ENCODE results near the gene ABCC11. TPM values are rescaled to one million over a fixed set of nuclear protein-coding genes. Genes with fewer than 3 reads are reported as not detected.

ABCC11 gene
- total and polyA plus RNA-seq, 2 of the 13 experiments (the other 11 are each of a cell fraction or from before 2014, with no cell fraction given) = 1.0 to 1.4 TPM

- TF ChIP-seq PATZ1 (CRISPR knock-in tag; IDR thresholded peaks at IDR 0.05) = peak; percentile 95
- peak; percentile 92 to 99 for TF ChIP-seq ATF4 (CRISPR knock-in tag; IDR thresholded peaks at IDR 0.05)
- peak; percentile 74; the same call in 1 of the 2 replicates for TF ChIP-seq ZNF225 (CRISPR knock-in tag; IDR thresholded peaks at IDR 0.05)
- TF ChIP-seq ELF4 (CRISPR knock-in tag; IDR thresholded peaks at IDR 0.05; ENCODE audit: borderline replicate concordance) = no peak
- TF ChIP-seq KLF6 (CRISPR knock-in tag; IDR thresholded peaks at IDR 0.05) = peak; percentile 83
- no peak for TF ChIP-seq ZUFSP (CRISPR knock-in tag; IDR thresholded peaks at IDR 0.05; ENCODE audit: borderline replicate concordance)
- TF ChIP-seq ZBTB44 (CRISPR knock-in tag; IDR thresholded peaks at IDR 0.05) = no peak
- peak; percentile 86 for TF ChIP-seq ZNF350 (CRISPR knock-in tag; IDR thresholded peaks at IDR 0.05; ENCODE audit: borderline replicate concordance, low read depth)
- peak in 1 of 2 experiments; percentile 73; a peak in 2 of 4 replicates for TF ChIP-seq KLF16 (CRISPR knock-in tag; IDR thresholded peaks at IDR 0.05)
- TF ChIP-seq ZBTB8A (CRISPR knock-in tag; IDR thresholded peaks at IDR 0.05; ENCODE audit: borderline replicate concordance, low read depth) = peak; percentile 30; the same call in 1 of the 2 replicates
- peak; percentile 85 for TF ChIP-seq KAT8 (CRISPR knock-in tag; IDR thresholded peaks at IDR 0.05)
- peak; percentile 56; the same call in 1 of the 2 replicates for TF ChIP-seq FOXK1 (CRISPR knock-in tag; IDR thresholded peaks at IDR 0.05; ENCODE audit: borderline replicate concordance, low read depth)
- no peak for TF ChIP-seq SP5 (CRISPR knock-in tag; IDR thresholded peaks at IDR 0.05; ENCODE audit: borderline replicate concordance, low read depth)
- TF ChIP-seq KLF13 (CRISPR knock-in tag; IDR thresholded peaks at IDR 0.05) = no peak
- no peak for TF ChIP-seq ZSCAN22 (CRISPR knock-in tag; IDR thresholded peaks at IDR 0.05)
- no peak; the same call in 1 of the 2 replicates for TF ChIP-seq GATA4 (IDR thresholded peaks at IDR 0.05; ENCODE audit: borderline replicate concordance, low read depth)
- TF ChIP-seq ZNF570 (CRISPR knock-in tag; IDR thresholded peaks at IDR 0.05; ENCODE audit: borderline replicate concordance) = no peak
- TF ChIP-seq MIER3 (CRISPR knock-in tag; IDR thresholded peaks at IDR 0.05; ENCODE audit: borderline replicate concordance) = peak; percentile 11; the same call in 1 of the 2 replicates
- TF ChIP-seq EED (CRISPR knock-in tag; IDR thresholded peaks at IDR 0.05) = 0 out of 2 replicates have a peak, but pooled peaks have one; percentile 54
- TF ChIP-seq ZNF510 (CRISPR knock-in tag; IDR thresholded peaks at IDR 0.05; ENCODE audit: low read depth) = peak; percentile 72; the same call in 1 of the 2 replicates
- no peak for TF ChIP-seq ZNF263 (CRISPR knock-in tag; IDR thresholded peaks at IDR 0.05)
- peak; percentile 86 for TF ChIP-seq ZMYM2 (CRISPR knock-in tag; IDR thresholded peaks at IDR 0.05)
These were observed 82.2 kb downstream of the ABCC11 start (continued) for GRCh38 chr16:48164907-48165715.

Measured in HepG2 (cell line).